SK-N-MC (cell line): ENCODE data around the gene PCSK5.

Experiments used
- EZH2 ChIP-seq: fragments of 200-600 bp; sonication (generic); IDR thresholded peaks from one replicate; pipeline ENCODE4 v1.6.1; 2017; ENCODE audit warnings: antibody characterized with exemption
- POLR2AphosphoS5 ChIP-seq: IDR thresholded peaks from 2 replicates; pipeline ENCODE4 v1.6.1; 2012; ENCODE audit warnings: mild to moderate bottlenecking, low read depth, low read length, borderline replicate concordance

DNA sequence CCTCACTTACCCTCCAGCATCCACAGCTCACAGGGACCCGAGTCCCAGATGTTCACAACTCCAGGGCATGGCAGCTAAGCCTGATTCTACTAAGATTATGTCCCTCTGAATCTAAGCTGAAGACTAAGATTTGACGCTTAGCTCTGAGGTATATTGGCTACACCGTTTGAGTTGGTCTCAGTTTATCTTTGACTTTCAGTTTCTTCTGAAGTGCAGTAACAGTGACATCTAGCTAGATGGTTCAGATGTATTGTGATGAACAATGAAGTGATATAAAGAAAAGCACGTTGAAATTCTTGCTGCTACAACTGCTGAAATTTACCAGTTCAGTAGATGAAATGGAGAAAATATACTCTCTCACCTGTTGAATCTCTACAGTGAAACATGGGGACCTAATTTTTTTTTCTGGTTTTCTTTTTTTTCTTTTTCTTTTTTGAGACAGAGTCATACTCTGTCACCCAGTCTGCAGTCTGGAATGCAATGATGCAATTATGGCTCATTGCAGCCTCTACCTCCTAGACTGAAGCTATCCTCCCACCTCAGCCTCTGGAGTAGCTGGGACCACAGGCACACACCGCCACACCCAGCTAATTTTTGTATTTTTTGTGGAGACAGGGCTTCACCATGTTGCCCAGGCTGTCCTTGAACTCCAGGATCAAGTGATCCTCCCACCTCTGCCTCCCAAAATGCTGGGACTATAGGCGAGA, 488.0 kb downstream of the PCSK5 start:
- TF ChIP-seq EZH2 (no peak), POLR2AphosphoS5 (no peak)
